HTERT RPE-1 (cell line): ENCODE data around the gene IDH3G.
"Not testable (repeated sequence)": the region's sequence is repeated elsewhere in the genome, so short reads cannot be mapped to it uniquely, and the experiment has no call there.

Experiments used
- in situ Hi-C: fragments of 300-500 bp; cut with MboI; formaldehyde crosslinking; loops from 4 replicates; pipeline ENCODE4 v1.14.3; 2020; ENCODE audit warnings: low sequenced_read_pairs

The IDH3G gene

GRCh38 chrX:153794018-153794896, at the start of gene IDH3G, which contains the start of gene SSR4:
TSS of gene IDH3G (minus strand) at chrX:153794375. CDS start at chrX:153794326, 49 bp downstream.
TSS of gene SSR4 (plus strand) at chrX:153794668. CDS start at chrX:153794688, 20 bp downstream.
- in situ Hi-C loops: no loop called here

GRCh38 chrX:153836921-153837320, 42.7 kb upstream of the IDH3G start:
- in situ Hi-C loops: no loop called here

- in situ Hi-C loops: no loop called here
Observed at GRCh38 chrX:153832728-153833127, 38.6 kb upstream of the IDH3G start.

- in situ Hi-C loops: no loop called here
Observed at GRCh38 chrX:153831429-153832150, 37.4 kb upstream of the IDH3G start.

- in situ Hi-C loops: no loop called here
Observed at GRCh38 chrX:153830640-153831428, 36.7 kb upstream of the IDH3G start.

GRCh38 chrX:153829799-153830639, 35.8 kb upstream of the IDH3G start, which contains the start of gene PDZD4:
TSS of gene PDZD4 (minus strand) at chrX:153830544. CDS start at chrX:153830298, 246 bp downstream.
- in situ Hi-C loops: no loop called here

GRCh38 chrX:153829549-153829798, 35.3 kb upstream of the IDH3G start:
- in situ Hi-C loops: no loop called here

- in situ Hi-C loops: no loop called here
Observed at GRCh38 chrX:153828723-153829548, 34.8 kb upstream of the IDH3G start.

GRCh38 chrX:153828308-153828707, 34.1 kb upstream of the IDH3G start:
- in situ Hi-C loops: no loop called here

GRCh38 chrX:153827903-153828302, 33.7 kb upstream of the IDH3G start:
- in situ Hi-C loops: no loop called here

GRCh38 chrX:153827016-153827415, 32.8 kb upstream of the IDH3G start:
- in situ Hi-C loops: no loop called here

- in situ Hi-C loops: no loop called here
Observed at GRCh38 chrX:153825042-153825441, 30.9 kb upstream of the IDH3G start.

- in situ Hi-C loops: no loop called here
Observed at GRCh38 chrX:153824348-153824747, 30.2 kb upstream of the IDH3G start.

GRCh38 chrX:153821066-153821465, 26.9 kb upstream of the IDH3G start:
- in situ Hi-C loops: no loop called here

GRCh38 chrX:153820601-153821000, 26.4 kb upstream of the IDH3G start:
- in situ Hi-C loops: no loop called here

- in situ Hi-C loops: no loop called here
Observed at GRCh38 chrX:153819384-153820040, 25.3 kb upstream of the IDH3G start.

- in situ Hi-C loops: no loop called here
Observed at GRCh38 chrX:153818571-153819383, 24.6 kb upstream of the IDH3G start.

- in situ Hi-C loops: not testable (repeated sequence)
Observed at GRCh38 chrX:153818064-153818463, 23.9 kb upstream of the IDH3G start.
